CD14-positive monocyte (primary cell): ENCODE measurements around the gene PLA2G4A. TPM values are rescaled to one million over a fixed set of nuclear protein-coding genes. Genes with fewer than 3 reads are reported as not detected.
A peak's percentile ranks its signal among the peaks of the same experiment; 100 is the strongest.

ENCODE experiments used
- DNase-seq, 3 donors: peaks; one replicate each; pipeline ENCODE4 v3.0.0-alpha.2; 2011 to 2022
- H2AFZ ChIP-seq: 2 replicates; pipeline ENCODE4 v1.6.0; 2012; ENCODE audit warnings: mild to moderate bottlenecking, low read depth, low read length, inconsistent platforms; ENCODE audit not compliant: insufficient read depth, poor library complexity, severe bottlenecking
- H3K27ac ChIP-seq, 2 donors: 1 replicate in 1 of 2; 2 replicates in 1 of 2; pipeline ENCODE4 v1.5.1; 2012 to 2013; ENCODE audit warnings: low read length in 2 of 2, control low read depth in 1 of 2, inconsistent platforms in 1 of 2, low read depth in 1 of 2, mild to moderate bottlenecking in 1 of 2
- H3K27me3 ChIP-seq, 2 donors: one replicate each; pipeline versions ENCODE4 v1.6.0 to v1.6.1; 2011 to 2013; ENCODE audit warnings: low read length in 2 of 2; ENCODE audit not compliant: control insufficient read depth in 2 of 2, insufficient read depth in 2 of 2
- H3K36me3 ChIP-seq, 2 donors: replicated peaks in 1 of 2; 1 replicate in 1 of 2; 2 replicates in 1 of 2; pipeline versions ENCODE4 v1.5.1 to v1.6.1; 2012 to 2013; ENCODE audit warnings: low read length in 2 of 2, control low read depth in 1 of 2, inconsistent platforms in 1 of 2, mild to moderate bottlenecking in 1 of 2; ENCODE audit not compliant: insufficient read depth in 2 of 2, control insufficient read depth in 1 of 2
- H3K4me1 ChIP-seq, 2 donors: 1 replicate in 1 of 2; 2 replicates in 1 of 2; pipeline versions ENCODE4 v1.5.1 to v1.6.1; 2012 to 2013; ENCODE audit warnings: low read length in 2 of 2, control low read depth in 1 of 2, inconsistent platforms in 1 of 2, mild to moderate bottlenecking in 1 of 2, moderate library complexity in 1 of 2; ENCODE audit not compliant: insufficient read depth in 2 of 2, control insufficient read depth in 1 of 2
- H3K4me2 ChIP-seq: replicated peaks from 2 replicates; pipeline ENCODE3; 2012; ENCODE audit warnings: low read length, moderate library complexity, mild to moderate bottlenecking; ENCODE audit not compliant: poor library complexity, severe bottlenecking; ENCODE audit errors: extremely low read depth
- H3K4me3 ChIP-seq, 3 experiments: fragments of 200-600 bp in 1 of 3; sonication (generic) in 1 of 3; replicated peaks in 1 of 3; 1 replicate in 2 of 3; 2 replicates in 1 of 3; pipeline ENCODE4 v1.5.1; 2011 to 2013; ENCODE audit warnings: low read length in 3 of 3, mild to moderate bottlenecking in 3 of 3, control low read depth in 2 of 3, low read depth in 2 of 3, inconsistent platforms in 1 of 3, moderate library complexity in 1 of 3
- H3K79me2 ChIP-seq: 2 replicates; pipeline ENCODE4 v1.6.0; 2012; ENCODE audit warnings: mild to moderate bottlenecking, control low read depth, inconsistent platforms, low read length, moderate library complexity; ENCODE audit not compliant: insufficient read depth
- H3K9ac ChIP-seq: 2 replicates; pipeline ENCODE4 v1.6.0; 2017; ENCODE audit warnings: low read length, mild to moderate bottlenecking; ENCODE audit not compliant: insufficient read depth, poor library complexity, severe bottlenecking
- H3K9me3 ChIP-seq, 2 donors: replicated peaks in 1 of 2; 1 replicate in 1 of 2; 2 replicates in 1 of 2; pipeline versions ENCODE4 v1.5.1 to v1.6.1; 2012 to 2013; ENCODE audit warnings: low read length in 2 of 2, control low read depth in 1 of 2; ENCODE audit not compliant: control insufficient read depth in 1 of 2, insufficient read depth in 1 of 2
- H4K20me1 ChIP-seq: 2 replicates; pipeline ENCODE4 v1.6.0; 2012; ENCODE audit warnings: mild to moderate bottlenecking, low read length, control low read depth, moderate library complexity; ENCODE audit not compliant: insufficient read depth
- H3K27ac Mint-ChIP-seq, 7 donors: one replicate each; pipeline ENCODE4 v1.8.0; 2020; ENCODE audit warnings: mild to moderate bottlenecking in 7 of 7, mixed read lengths in 7 of 7, moderate library complexity in 6 of 7, inconsistent platforms in 2 of 7
- H3K27me3 Mint-ChIP-seq, 3 donors: one replicate each; pipeline ENCODE4 v1.8.0; 2021 to 2022; ENCODE audit warnings: low read depth in 3 of 3, mild to moderate bottlenecking in 3 of 3, mixed read lengths in 3 of 3, moderate library complexity in 3 of 3, inconsistent platforms in 1 of 3
- H3K36me3 Mint-ChIP-seq, 2 donors: one replicate each; pipeline ENCODE4 v1.8.0; 2020; ENCODE audit warnings: mixed read lengths in 2 of 2, inconsistent platforms in 1 of 2, mild to moderate bottlenecking in 1 of 2
- H3K4me1 Mint-ChIP-seq: one replicate; pipeline ENCODE4 v1.8.0; 2020; ENCODE audit warnings: mild to moderate bottlenecking, mixed read lengths
- H3K4me3 Mint-ChIP-seq, 2 donors: one replicate each; pipeline ENCODE4 v1.8.0; 2020; ENCODE audit warnings: mild to moderate bottlenecking in 2 of 2, mixed read lengths in 2 of 2, moderate library complexity in 1 of 2
- H3K9me3 Mint-ChIP-seq, 7 donors: one replicate each; pipeline ENCODE4 v1.8.0; 2020 to 2022; ENCODE audit warnings: mixed read lengths in 7 of 7, mild to moderate bottlenecking in 6 of 7, moderate library complexity in 6 of 7, inconsistent platforms in 2 of 7
- CTCF ChIP-seq: fragments of 200-600 bp; IDR thresholded peaks from one replicate; pipeline ENCODE4 v1.8.0; 2022; ENCODE audit warnings: antibody characterized with exemption, mild to moderate bottlenecking
- WGBS: methylation state at CpG from one replicate; pipeline ENCODE4 v1.1.5; 2013; ENCODE audit warnings: missing lambda C conversion rate; ENCODE audit not compliant: insufficient coverage; 5-methylcytosine and 5-hydroxymethylcytosine counted together
- intact Hi-C, 2 donors: fragments of 100-400 bp; cut with micrococcal nuclease; formaldehyde crosslinking; loops; one replicate each; pipeline versions ENCODE4 v1.15.0 to v1.15.1; 2023
- polyA plus RNA-seq, 3 donors: library from polyadenylated mRNA; depleted of rRNA in 1 of 3; unstranded in 2 of 3; stranded (reverse) in 1 of 3; fragments of 300-500 nt in 2 of 3; fragments of >200 nt in 1 of 3; fragmentation: Illumina TruSeq in 2 of 3; gene quantifications; 1 replicate in 2 of 3; 2 replicates in 1 of 3; pipeline ENCODE4 v1.2.3, GENCODE V29; 2012 to 2021

PLA2G4A gene
- polyA plus RNA-seq, 3 donors: 1.4 to 4.5 (median 4.1) TPM

- Mint-ChIP-seq H3K4me1 (peaks cover 4% of the 10 kb centered on the region), H3K36me3 (peaks cover 66 to 76% of the 10 kb centered on the region in 2 donors), H3K9me3 (no peaks in the 10 kb centered on the region), H3K27me3 (peaks cover 0 to 2% (median 0%) of the 10 kb centered on the region in 3 donors), H3K4me3 (no peak overlapping the region), H3K27ac (no peak overlapping the region)
- Histone ChIP-seq H3K27me3 (no peaks in the 10 kb centered on the region), H3K4me1 (no peaks in the 10 kb centered on the region), H3K4me3 (no peak overlapping the region), H3K9ac (no peak overlapping the region), H3K9me3 (no peaks in the 10 kb centered on the region), H3K79me2 (peaks cover 4% of the 10 kb centered on the region), H3K36me3 (peaks cover 35 to 91% of the 10 kb centered on the region in 2 donors), H2AFZ (no peak overlapping the region), H4K20me1 (no peaks in the 10 kb centered on the region), H3K4me2 (no peak overlapping the region), H3K27ac (no peak overlapping the region)
- DNase-seq: no peak
- intact Hi-C loops: no loop called here
- no peak for TF ChIP-seq CTCF
- WGBS: no CpG with 5 or more reads among the region's 2 CpGs
Observed at GRCh38 chr1:186930238-186930637, 101.5 kb downstream of the PLA2G4A start.

GRCh38 chr1:186937016-186937670, 108.4 kb downstream of the PLA2G4A start:
- Histone ChIP-seq H3K4me1 (no peaks in the 10 kb centered on the region), H2AFZ (no peak overlapping the region), H3K9me3 (no peaks in the 10 kb centered on the region), H3K27me3 (no peaks in the 10 kb centered on the region), H3K9ac (no peak overlapping the region), H3K27ac (no peak overlapping the region), H3K36me3 (peaks cover 68 to 96% of the 10 kb centered on the region in 2 donors), H3K4me2 (no peak overlapping the region), H3K79me2 (no peaks in the 10 kb centered on the region), H4K20me1 (no peaks in the 10 kb centered on the region), H3K4me3 (no peak overlapping the region)
- H3K4me1 Mint-ChIP-seq: no peaks in the 10 kb centered on the region
- no peak overlapping the region for H3K4me3 Mint-ChIP-seq
- DNase-seq: no peak
- peaks cover 72 to 74% of the 10 kb centered on the region in 2 donors for H3K36me3 Mint-ChIP-seq
- no CpG with 5 or more reads among the region's 3 CpGs for WGBS
- peak overlapping the region in 1 of 7 donors; percentile 17 for H3K27ac Mint-ChIP-seq
- no peak for TF ChIP-seq CTCF
- intact Hi-C loops: no loop called here
- peaks cover 0 to 2% (median 0%) of the 10 kb centered on the region in 3 donors for H3K27me3 Mint-ChIP-seq
- no peaks in the 10 kb centered on the region for H3K9me3 Mint-ChIP-seq
